Measurements from ENCODE around the gene DBF4. TPM values are rescaled to one million over a fixed set of nuclear protein-coding genes. Genes with fewer than 3 reads are reported as not detected.
A peak's percentile ranks its signal among the peaks of the same experiment; 100 is the strongest.
"Not testable (repeated sequence)": the region's sequence is repeated elsewhere in the genome, so short reads cannot be mapped to it uniquely, and the experiment has no call there.

Gene DBF4
- polyA plus RNA-seq, 1 of the 3 experiments (the other 2 are of a cell fraction) = 7.6 TPM

DNA sequence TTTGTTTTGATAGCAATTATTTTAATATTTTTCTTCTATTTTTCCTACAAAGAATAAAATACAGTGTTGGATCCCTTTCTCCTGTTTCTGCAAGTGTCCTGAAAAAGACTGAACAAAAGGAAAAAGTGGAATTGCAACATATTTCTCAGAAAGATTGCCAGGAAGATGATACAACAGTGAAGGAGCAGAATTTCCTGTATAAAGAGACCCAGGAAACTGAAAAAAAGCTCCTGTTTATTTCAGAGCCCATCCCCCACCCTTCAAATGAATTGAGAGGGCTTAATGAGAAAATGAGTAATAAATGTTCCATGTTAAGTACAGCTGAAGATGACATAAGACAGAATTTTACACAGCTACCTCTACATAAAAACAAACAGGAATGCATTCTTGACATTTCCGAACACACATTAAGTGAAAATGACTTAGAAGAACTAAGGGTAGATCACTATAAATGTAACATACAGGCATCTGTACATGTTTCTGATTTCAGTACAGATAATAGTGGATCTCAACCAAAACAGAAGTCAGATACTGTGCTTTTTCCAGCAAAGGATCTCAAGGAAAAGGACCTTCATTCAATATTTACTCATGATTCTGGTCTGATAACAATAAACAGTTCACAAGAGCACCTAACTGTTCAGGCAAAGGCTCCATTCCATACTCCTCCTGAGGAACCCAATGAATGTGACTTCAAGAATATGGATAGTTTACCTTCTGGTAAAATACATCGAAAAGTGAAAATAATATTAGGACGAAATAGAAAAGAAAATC lies 31.0 kb downstream of the DBF4 start:
- CTCF ChIA-PET = interaction anchor here (0.9 to 2.9 kb wide), 5 partner anchors 12 to 197 kb away, joined by 3 to 10 read pairs (median 3); no protein-coding TSS in a partner anchor
- H4K20me1 ChIP-seq (ENCODE audit: insufficient read depth) = not testable (repeated sequence)

DNA sequence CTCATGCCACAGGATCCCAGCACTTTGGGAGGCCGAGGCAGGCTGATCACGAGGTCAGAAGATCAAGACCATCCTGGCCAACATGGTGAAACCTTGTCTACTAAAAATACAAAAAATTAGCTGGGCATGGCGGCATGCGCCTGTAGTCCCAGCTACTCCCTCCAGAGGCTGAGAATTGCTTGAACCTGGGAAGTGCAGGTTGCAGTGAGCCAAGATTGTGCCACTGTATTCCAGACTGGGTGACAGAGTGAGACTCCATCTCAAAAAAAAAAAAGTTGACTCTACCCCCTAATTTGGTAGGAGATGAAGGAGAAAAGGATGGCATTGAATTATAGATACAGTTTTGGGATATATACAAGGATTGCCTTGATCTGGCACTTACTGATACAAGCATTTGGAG lies 32.5 kb downstream of the DBF4 start:
- CTCF ChIA-PET; H3K27ac ChIP-seq (ENCODE audit: low read depth in 2 of 2, low read length in 1 of 2); H3K9ac ChIP-seq; DNase-seq; H3K27me3 ChIP-seq (ENCODE audit: insufficient read depth); H4K20me1 ChIP-seq (ENCODE audit: insufficient read depth); H3K4me3 ChIP-seq (ENCODE audit: low read depth in 2 of 2, low read length in 1 of 2); H3K79me2 ChIP-seq (ENCODE audit: insufficient read depth); H3F3A ChIP-seq (replicated peaks; ENCODE audit: insufficient read depth); H3K4me1 ChIP-seq (ENCODE audit: control insufficient read depth in 1 of 2, insufficient read depth in 2 of 2, low read depth in 1 of 2, low read length in 1 of 2); H3K9me2 ChIP-seq; H3K9me3 ChIP-seq; H2AFZ ChIP-seq (ENCODE audit: low read depth); H3K4me2 ChIP-seq; POLR2A ChIA-PET: not testable (repeated sequence)
- WGBS (ENCODE audit: low lambda C conversion rate) = 97% methylated on average over 4 of the region's 4 CpGs
- H3K36me3 ChIP-seq (replicated peaks in 1 of 2; ENCODE audit: control insufficient read depth in 1 of 2, insufficient read depth in 2 of 2, low read length in 1 of 2) = peaks cover 15 to 25% of the 10 kb centered on the region in 2 experiments

More for the DNA sequence above, 31.0 kb downstream of the DBF4 start:
- H2AFZ ChIP-seq (ENCODE audit: low read depth) = peak overlapping the region; percentile 82
- H3K9me3 ChIP-seq; H3K9ac ChIP-seq; H3F3A ChIP-seq (replicated peaks; ENCODE audit: insufficient read depth); POLR2A ChIA-PET; H3K4me3 ChIP-seq (ENCODE audit: low read depth in 2 of 2, low read length in 1 of 2); H3K79me2 ChIP-seq (ENCODE audit: insufficient read depth); DNase-seq; H3K27me3 ChIP-seq (ENCODE audit: insufficient read depth); H3K9me2 ChIP-seq; H3K4me1 ChIP-seq (ENCODE audit: control insufficient read depth in 1 of 2, insufficient read depth in 2 of 2, low read depth in 1 of 2, low read length in 1 of 2); H3K4me2 ChIP-seq; H3K27ac ChIP-seq (ENCODE audit: low read depth in 2 of 2, low read length in 1 of 2): not testable (repeated sequence)
- peak; percentile 9; the same call in 1 of the 2 replicates for TF ChIP-seq GATA2 (CRISPR knock-in tag; IDR thresholded peaks at IDR 0.05)
- H3K36me3 ChIP-seq (replicated peaks in 1 of 2; ENCODE audit: control insufficient read depth in 1 of 2, insufficient read depth in 2 of 2, low read length in 1 of 2) = peaks cover 15 to 30% of the 10 kb centered on the region in 2 experiments
- 97% methylated on average over 3 of the region's 3 CpGs for WGBS (ENCODE audit: low lambda C conversion rate)

GRCh38 chr7:87912121-87912520 lies 35.8 kb downstream of the DBF4 start:
- Histone ChIP-seq H3K36me3 (replicated peaks in 1 of 2; ENCODE audit: control insufficient read depth in 1 of 2, insufficient read depth in 2 of 2, low read length in 1 of 2) (peaks cover 4 to 6% of the 10 kb centered on the region in 2 experiments), H3K4me3 (ENCODE audit: low read depth in 2 of 2, low read length in 1 of 2) (no peak overlapping the region), H3K79me2 (ENCODE audit: insufficient read depth) (no peaks in the 10 kb centered on the region), H3K9me2 (no peaks in the 10 kb centered on the region), H3K4me2 (no peak overlapping the region), H2AFZ (ENCODE audit: low read depth) (no peak overlapping the region), H3K27me3 (ENCODE audit: insufficient read depth) (no peaks in the 10 kb centered on the region), H3K9ac (no peak overlapping the region), H3K4me1 (ENCODE audit: control insufficient read depth in 1 of 2, insufficient read depth in 2 of 2, low read depth in 1 of 2, low read length in 1 of 2) (no peaks in the 10 kb centered on the region; a peak in 1 of 4 replicates), H3K9me3 (no peaks in the 10 kb centered on the region), H3F3A (replicated peaks; ENCODE audit: insufficient read depth) (peaks cover 6% of the 10 kb centered on the region), H3K27ac (ENCODE audit: low read depth in 2 of 2, low read length in 1 of 2) (no peak overlapping the region), H4K20me1 (ENCODE audit: insufficient read depth) (no peaks in the 10 kb centered on the region)
- WGBS (ENCODE audit: low lambda C conversion rate) = 77% methylated on average over 4 of the region's 4 CpGs
- no peak for TF ChIP-seq PBX3 (IDR thresholded peaks at IDR 0.05)
- no peak for TF ChIP-seq REST (IDR thresholded peaks at IDR 0.05; ENCODE audit: low read depth, low read length)
- TF ChIP-seq SMC3 (IDR thresholded peaks at IDR 0.05; ENCODE audit: low read depth, low read length) = no peak
- TF ChIP-seq, protein P1, sequence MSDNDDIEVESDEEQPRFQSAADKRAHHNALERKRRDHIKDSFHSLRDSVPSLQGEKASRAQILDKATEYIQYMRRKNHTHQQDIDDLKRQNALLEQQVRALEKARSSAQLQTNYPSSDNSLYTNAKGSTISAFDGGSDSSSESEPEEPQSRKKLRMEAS (IDR thresholded peaks at IDR 0.05; ENCODE audit: low read depth) = no peak
- TF ChIP-seq RXRA (IDR thresholded peaks at IDR 0.05; ENCODE audit: borderline replicate concordance, low read depth) = no peak
- no peak for TF ChIP-seq GATA2 (CRISPR knock-in tag; IDR thresholded peaks at IDR 0.05)
- ChIA-PET CTCF (interaction anchor here (1.1 to 1.2 kb wide), 2 partner anchors 8 to 258 kb away, joined by 3 to 4 read pairs; no protein-coding TSS in a partner anchor), POLR2A (no interaction called here)
- no peak for DNase-seq
